ENCODE measurements around the gene CDCA7.
"Not testable (repeated sequence)": the region's sequence is repeated elsewhere in the genome, so short reads cannot be mapped to it uniquely, and the experiment has no call there.

The CDCA7 gene

GRCh38 chr2:173354582-173355131 lies at the start of gene CDCA7:
TSS of gene CDCA7 (plus strand) at chr2:173354872. CDS start at chr2:173354964, 92 bp downstream.
- DNase-seq: peak; percentile 21

DNA sequence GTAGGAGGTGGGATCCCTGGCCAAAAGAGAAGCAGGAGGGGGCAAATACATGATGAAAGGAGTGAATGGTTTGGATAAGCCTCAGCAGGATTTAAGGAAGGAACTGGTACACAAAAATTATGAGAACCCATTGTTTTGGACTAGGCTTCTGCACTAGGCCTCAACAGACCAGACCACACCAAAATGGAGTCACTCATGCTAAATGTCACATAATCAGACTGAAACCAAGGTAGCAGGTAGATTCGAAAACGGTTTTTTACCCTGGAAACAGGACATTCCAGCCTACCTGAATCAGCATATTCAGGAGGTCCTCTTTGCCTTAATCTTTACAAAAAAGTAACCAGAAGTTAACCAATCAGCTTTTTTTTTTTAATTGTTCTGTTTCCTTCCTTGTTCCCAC lies 49.4 kb upstream of the CDCA7 start:
- DNase-seq: no peak

- no peak for DNase-seq
Measured at GRCh38 chr2:173307293-173307692, 47.4 kb upstream of the CDCA7 start.

GRCh38 chr2:173309370-173309769 lies 45.3 kb upstream of the CDCA7 start:
- not testable (repeated sequence) for DNase-seq

- DNase-seq: no peak
Measured at GRCh38 chr2:173311844-173312606, 42.6 kb upstream of the CDCA7 start.

GRCh38 chr2:173323371-173323770 lies 31.3 kb upstream of the CDCA7 start:
- DNase-seq: no peak

DNA sequence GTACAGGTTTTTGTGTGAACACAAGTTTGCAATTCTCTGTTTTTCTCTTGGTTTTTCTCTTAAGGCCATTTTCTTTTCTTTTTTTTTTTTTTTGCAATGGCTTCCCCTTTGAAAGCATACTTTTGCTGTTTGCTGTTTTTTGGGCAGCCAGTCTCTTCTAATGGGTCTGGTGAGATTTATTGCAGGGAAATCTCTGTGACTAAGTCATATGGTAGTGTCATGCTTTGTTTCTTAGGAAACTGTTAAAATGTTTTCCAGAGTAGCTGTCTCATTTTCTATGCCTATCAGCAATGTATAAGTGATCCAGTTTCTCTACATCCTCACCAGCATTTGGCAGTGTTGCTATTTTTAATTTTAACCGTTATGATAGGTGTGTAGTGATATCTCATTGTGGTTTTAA lies 27.9 kb upstream of the CDCA7 start:
- no peak for DNase-seq

GRCh38 chr2:173327421-173327820 lies 27.3 kb upstream of the CDCA7 start:
- no peak for DNase-seq

DNA sequence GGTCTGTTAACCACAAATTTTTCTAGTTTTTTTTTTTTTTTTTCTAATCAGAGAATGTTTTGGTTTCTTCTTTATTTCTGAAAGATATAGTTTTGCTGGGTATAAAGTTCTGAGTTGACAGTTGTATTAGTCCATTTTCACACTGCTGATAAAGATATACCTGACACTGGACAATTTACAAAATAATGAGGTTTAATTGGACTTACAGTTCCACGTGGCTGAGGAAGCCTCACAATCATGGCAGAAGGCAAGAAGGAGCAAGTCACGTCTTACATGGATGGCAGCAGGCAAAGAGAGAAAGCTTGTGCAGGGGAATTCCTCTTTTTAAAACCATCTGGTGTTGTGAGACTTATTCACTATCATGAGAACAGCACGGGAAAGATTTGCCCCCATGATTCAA lies 21.7 kb upstream of the CDCA7 start:
- not testable (repeated sequence) for DNase-seq

- no peak for DNase-seq
Measured at GRCh38 chr2:173339807-173340206, 14.9 kb upstream of the CDCA7 start.

- DNase-seq: no peak
Measured at GRCh38 chr2:173343921-173344320, 10.8 kb upstream of the CDCA7 start.

- no peak for DNase-seq
Measured at GRCh38 chr2:173346035-173346434, 8.6 kb upstream of the CDCA7 start.

DNA sequence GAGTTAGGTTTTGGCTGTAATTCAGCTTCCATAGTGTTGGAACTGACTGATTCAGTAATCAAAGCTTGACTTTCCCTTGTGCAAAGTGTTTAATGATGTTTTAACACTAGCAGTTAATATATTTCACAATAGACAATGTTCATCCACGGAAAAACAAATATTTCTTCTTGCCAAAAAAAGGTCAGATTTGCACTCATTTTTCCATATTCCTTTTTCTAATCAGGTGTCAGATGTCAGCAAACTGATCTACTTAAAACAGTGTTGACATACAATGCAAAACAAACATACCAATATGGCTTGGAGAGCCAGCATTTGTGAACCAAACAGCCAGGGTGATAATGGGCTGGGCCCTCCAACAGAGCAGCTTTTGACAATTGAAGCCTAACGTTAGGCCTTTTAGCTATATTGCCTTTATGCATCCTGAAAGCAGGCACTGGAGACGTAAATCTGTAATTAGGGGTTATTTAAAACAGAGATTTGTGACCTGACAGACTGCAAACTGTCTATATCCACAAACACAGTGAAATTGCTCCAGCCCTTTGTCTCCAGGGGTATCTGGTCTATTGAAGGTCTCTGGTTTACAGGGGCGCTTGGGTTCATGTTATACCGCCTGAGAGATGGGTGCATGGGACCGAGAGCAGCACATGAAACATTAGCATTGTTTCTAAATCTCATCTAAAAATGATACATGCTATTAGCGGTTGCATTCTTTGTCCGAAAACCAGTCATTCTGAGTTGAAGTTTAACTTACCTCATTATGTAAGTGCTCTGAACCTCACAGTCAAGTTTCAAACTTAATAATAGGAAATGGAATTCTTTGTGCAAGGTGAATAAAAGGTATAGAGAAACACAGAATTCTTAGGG lies 7.1 kb upstream of the CDCA7 start:
- no peak for DNase-seq

GRCh38 chr2:173349287-173349686 lies 5.4 kb upstream of the CDCA7 start:
- no peak for DNase-seq

- no peak for DNase-seq
Measured at GRCh38 chr2:173350383-173350782, 4.3 kb upstream of the CDCA7 start.

DNA sequence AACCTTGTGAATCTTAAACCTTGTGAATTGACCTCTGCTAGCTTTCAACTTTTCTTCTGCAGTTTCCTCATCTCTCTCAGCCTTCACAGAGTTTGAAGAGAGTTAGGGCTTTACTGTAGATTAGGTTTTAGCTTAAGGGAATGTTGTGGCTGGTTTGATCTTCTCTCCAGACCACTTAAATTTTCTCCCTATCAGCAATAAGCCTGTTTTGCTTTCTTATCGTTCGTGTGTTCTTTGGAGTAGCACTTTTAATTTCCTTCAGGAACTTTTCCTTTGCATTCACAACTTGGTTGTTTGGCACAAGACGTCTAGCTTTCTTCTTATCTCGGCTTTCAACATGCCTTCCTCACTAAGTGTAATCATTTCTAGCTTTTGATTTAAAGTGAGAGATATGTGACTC lies 2.8 kb upstream of the CDCA7 start:
- DNase-seq: no peak

GRCh38 chr2:173353556-173353955 lies 1.1 kb upstream of the CDCA7 start:
- DNase-seq: no peak

- no peak for DNase-seq
Measured at GRCh38 chr2:173354073-173354581, 545 bp upstream of the CDCA7 start.

DNA sequence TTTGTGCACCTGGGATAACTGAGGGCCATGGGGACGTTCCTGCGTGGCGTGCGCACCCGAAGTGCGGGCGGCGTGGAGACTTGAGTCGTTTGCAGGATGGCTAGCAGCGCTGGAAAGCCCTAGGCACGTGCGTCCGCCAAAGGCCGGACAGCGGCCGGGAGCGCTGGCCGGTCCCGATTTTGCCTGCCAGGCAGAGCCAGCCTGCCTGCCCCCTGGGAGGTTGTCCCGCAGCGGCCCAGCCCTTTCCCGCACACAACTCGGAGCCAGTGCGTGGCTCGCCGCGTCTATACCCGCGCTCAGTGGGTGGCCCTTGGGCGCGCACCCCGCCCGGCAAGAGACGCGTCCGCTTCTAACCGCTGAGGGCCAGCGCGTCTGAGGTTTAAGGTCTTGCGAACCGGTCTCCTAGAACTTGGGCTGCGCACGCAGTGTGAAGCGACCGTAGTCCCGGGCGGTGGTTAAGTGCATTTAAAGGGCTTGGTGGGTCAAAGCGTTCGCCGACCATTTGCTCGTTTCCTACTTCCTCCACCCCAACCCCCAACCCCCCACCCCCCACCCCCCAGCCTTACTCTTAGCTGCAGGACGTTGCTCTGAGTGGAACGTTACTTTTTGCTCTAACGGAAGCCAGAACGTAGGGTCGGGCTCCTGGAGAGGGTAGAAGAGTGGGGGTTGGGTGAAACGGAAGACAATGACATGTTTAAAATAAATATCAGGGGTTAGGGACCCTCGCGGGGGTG lies 627 bp downstream of the CDCA7 start:
- DNase-seq: no peak

DNA sequence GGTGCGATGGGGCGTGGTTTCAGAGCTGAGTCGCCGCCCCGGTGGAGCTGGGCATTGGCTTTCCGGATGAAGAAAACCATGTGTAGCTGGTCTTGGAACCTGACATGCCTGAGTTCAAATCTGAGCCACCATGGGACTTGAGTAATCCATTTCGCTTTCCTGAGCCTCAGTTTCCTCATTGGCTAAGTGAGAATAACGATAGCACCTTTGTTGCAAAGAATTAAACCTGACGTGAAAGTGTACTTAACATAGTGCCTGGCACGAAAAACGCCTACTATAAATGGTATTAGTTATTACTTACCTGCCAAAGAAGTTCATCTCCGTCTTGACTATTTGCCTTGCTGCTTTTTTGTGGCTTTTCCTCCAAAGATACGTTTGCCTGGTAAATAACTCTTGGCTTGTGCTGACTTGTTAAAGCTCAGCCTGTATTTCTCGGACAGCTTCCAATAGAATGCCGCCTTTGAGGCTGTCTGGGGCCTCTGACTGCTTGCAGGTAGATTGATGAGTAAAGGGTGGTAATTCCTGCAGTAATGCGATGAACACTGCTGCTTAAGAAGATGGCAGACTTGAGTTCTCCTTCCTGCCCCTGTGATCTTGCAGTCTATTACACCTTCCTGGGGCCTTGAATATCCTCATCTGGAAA lies 1.3 kb downstream of the CDCA7 start:
- DNase-seq: no peak

DNA sequence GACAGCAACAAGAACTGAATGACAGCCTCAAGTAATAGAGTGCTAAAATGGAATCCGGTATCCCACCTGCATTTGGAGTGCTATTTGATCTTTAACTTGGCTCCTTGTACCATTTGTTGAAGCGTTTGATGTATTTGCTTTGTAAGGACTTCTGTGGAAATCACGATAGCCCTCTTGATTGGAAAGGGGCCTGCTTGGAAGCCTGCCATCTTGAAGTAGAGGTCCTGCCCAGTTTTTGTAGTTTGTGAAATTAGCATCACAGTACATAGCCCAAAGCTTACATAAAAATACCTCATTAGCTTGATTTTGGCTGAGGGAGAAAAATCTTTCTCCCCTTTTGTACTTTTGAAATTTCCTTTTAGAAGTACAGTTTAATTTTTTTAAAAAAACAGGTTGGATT lies 2.7 kb downstream of the CDCA7 start:
- DNase-seq: no peak

GRCh38 chr2:173358616-173359015 lies 3.9 kb downstream of the CDCA7 start:
- DNase-seq: no peak

Measured in activated CD4-positive, alpha-beta T cell treated with anti-CD3 and anti-CD28 coated beads for 1 hour (primary cell).